OCI-LY3 (cell line): Measurements from ENCODE around the gene MMD2.

Source experiments
- CTCF ChIP-seq: fragments of 200-600, 300-600 bp; sonication (generic); IDR thresholded peaks from 2 replicates; pipeline ENCODE4 v1.5.1; 2014; ENCODE audit warnings: antibody characterized with exemption, low read length, low read depth
- EZH2phosphoT487 ChIP-seq: fragments of 200-600 bp; shearing (Covaris generic); IDR thresholded peaks from 2 replicates; pipeline ENCODE4 v1.6.1; 2018; ENCODE audit warnings: antibody characterized with exemption, mixed run types, low read depth

GRCh38 chr7:4939971-4940728 is 18.8 kb downstream of the MMD2 start:
- TF ChIP-seq CTCF (no peak), EZH2phosphoT487 (no peak)
